ENCODE data around the gene SEMA4D.

Gene SEMA4D, protein sequence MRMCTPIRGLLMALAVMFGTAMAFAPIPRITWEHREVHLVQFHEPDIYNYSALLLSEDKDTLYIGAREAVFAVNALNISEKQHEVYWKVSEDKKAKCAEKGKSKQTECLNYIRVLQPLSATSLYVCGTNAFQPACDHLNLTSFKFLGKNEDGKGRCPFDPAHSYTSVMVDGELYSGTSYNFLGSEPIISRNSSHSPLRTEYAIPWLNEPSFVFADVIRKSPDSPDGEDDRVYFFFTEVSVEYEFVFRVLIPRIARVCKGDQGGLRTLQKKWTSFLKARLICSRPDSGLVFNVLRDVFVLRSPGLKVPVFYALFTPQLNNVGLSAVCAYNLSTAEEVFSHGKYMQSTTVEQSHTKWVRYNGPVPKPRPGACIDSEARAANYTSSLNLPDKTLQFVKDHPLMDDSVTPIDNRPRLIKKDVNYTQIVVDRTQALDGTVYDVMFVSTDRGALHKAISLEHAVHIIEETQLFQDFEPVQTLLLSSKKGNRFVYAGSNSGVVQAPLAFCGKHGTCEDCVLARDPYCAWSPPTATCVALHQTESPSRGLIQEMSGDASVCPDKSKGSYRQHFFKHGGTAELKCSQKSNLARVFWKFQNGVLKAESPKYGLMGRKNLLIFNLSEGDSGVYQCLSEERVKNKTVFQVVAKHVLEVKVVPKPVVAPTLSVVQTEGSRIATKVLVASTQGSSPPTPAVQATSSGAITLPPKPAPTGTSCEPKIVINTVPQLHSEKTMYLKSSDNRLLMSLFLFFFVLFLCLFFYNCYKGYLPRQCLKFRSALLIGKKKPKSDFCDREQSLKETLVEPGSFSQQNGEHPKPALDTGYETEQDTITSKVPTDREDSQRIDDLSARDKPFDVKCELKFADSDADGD

DNA sequence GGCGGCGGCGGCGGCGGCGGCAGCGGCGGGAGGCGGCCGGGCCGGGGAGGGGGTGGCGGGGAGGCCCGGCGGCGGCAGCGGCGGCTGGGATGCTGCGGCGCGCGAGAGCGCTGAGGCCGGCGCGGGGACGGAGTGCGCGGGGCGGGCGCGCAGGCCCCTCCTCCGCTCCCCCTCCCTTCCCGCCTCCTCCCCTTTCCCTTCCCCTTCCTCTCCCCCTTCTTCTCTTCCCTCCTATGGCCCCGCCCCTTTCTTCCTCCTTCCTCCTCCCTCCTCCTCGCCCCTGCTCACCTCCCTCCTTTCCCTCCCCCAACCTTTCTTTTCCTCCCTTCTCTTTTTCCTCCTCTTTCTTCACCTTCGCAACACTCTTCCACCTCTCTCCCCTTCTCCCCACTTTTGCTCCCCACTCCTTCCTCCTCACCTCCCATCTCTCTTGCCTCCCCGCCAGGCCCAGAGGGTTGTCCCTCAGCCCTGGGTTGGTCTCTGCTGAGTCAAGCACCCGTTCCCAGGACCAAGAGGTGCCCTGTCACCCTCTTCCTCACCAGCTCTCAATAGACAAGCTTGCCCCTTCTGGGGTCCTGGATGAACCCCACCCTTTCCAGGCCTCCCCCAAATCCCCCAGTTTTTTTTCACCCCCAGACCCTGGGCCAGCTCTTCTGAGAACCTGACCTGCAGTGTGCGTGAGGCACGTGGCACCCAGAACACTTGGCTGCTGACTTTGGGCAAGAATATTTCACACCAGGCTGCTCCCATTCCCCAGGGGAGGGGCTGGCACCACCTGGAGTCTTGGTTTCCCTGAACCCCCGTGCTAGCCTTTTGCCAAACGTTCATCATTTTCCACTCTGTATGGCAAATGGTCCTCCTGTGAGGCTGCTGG, at the start of gene SEMA4D:
Gene SEMA4D (minus strand): TSS at position 136 of the 874 bp plus-strand sequence. CDS start 92,657 bp downstream, outside the sequence.
- TF ChIP-seq, protein P1, sequence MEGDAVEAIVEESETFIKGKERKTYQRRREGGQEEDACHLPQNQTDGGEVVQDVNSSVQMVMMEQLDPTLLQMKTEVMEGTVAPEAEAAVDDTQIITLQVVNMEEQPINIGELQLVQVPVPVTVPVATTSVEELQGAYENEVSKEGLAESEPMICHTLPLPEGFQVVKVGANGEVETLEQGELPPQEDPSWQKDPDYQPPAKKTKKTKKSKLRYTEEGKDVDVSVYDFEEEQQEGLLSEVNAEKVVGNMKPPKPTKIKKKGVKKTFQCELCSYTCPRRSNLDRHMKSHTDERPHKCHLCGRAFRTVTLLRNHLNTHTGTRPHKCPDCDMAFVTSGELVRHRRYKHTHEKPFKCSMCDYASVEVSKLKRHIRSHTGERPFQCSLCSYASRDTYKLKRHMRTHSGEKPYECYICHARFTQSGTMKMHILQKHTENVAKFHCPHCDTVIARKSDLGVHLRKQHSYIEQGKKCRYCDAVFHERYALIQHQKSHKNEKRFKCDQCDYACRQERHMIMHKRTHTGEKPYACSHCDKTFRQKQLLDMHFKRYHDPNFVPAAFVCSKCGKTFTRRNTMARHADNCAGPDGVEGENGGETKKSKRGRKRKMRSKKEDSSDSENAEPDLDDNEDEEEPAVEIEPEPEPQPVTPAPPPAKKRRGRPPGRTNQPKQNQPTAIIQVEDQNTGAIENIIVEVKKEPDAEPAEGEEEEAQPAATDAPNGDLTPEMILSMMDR (IDR thresholded peaks at IDR 0.05) = no peak
- Mint-ChIP-seq H3K27ac (no peak within 1 kb of the TSS), H3K36me3 (ENCODE audit: low read depth) (no peaks in the 10 kb centered on the region), H3K4me3 (peak within 1 kb of the TSS; percentile 85), H3K9me3 (no peaks in the 10 kb centered on the region), H3K4me1 (peaks cover 53% of the 10 kb centered on the region), H3K27me3 (ENCODE audit: low read depth, poor library complexity) (peaks cover 3% of the 10 kb centered on the region)
- DNase-seq = peak; percentile 76

DNA sequence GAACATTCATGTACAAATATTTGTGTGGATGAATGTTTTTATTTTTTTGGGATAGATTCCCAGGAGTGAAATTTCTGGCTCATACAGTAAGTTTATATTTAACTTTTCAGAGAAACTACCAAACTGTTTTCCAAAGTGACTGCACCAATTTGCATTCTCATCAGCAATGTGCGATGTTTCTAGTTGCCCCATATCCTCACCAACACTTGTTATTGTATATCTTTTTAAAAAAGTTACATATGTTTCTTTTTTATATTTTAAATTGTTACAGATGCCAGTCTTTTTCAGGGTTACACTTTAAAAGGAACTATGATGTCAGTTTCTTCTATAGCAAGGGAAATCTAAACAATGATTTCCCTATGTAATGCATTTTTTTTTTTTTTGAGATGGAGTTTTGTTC, 49.1 kb upstream of the SEMA4D start:
- Mint-ChIP-seq H3K4me1 (peaks cover 22% of the 10 kb centered on the region), H3K9me3 (peaks cover 33% of the 10 kb centered on the region), H3K27ac (no peak overlapping the region), H3K36me3 (ENCODE audit: low read depth) (peaks cover 16% of the 10 kb centered on the region), H3K4me3 (no peak overlapping the region), H3K27me3 (ENCODE audit: low read depth, poor library complexity) (peaks cover 5% of the 10 kb centered on the region)
- DNase-seq = no peak
- TF ChIP-seq, protein P1 (IDR thresholded peaks at IDR 0.05) = no peak

DNA sequence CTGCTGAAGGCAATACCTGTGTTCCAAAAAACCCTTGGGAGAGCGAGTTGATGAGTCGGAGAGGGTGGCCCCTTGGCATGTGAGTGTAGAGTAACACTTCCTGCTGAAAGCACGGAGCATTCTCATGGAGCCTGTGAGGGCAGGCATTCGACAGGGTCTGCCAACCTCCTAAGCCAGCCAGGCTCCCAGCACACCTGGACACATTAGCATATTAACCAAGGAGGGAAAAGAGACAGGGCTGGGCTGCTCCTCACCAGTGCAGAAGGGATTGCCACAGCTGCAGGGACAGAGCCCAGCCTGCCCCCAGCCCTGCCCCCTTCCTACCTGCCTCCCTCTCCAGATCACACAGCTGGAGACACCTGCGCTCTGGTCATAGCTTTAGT, 46.4 kb upstream of the SEMA4D start:
- H3K27me3 Mint-ChIP-seq (ENCODE audit: low read depth, poor library complexity) = peaks cover 3% of the 10 kb centered on the region
- TF ChIP-seq, protein P1 (IDR thresholded peaks at IDR 0.05) = no peak
- peaks cover 29% of the 10 kb centered on the region for H3K9me3 Mint-ChIP-seq
- no peak overlapping the region for H3K27ac Mint-ChIP-seq
- H3K36me3 Mint-ChIP-seq (ENCODE audit: low read depth) = peaks cover 16% of the 10 kb centered on the region
- H3K4me3 Mint-ChIP-seq = no peak overlapping the region
- peaks cover 33% of the 10 kb centered on the region for H3K4me1 Mint-ChIP-seq
- DNase-seq = no peak

DNA sequence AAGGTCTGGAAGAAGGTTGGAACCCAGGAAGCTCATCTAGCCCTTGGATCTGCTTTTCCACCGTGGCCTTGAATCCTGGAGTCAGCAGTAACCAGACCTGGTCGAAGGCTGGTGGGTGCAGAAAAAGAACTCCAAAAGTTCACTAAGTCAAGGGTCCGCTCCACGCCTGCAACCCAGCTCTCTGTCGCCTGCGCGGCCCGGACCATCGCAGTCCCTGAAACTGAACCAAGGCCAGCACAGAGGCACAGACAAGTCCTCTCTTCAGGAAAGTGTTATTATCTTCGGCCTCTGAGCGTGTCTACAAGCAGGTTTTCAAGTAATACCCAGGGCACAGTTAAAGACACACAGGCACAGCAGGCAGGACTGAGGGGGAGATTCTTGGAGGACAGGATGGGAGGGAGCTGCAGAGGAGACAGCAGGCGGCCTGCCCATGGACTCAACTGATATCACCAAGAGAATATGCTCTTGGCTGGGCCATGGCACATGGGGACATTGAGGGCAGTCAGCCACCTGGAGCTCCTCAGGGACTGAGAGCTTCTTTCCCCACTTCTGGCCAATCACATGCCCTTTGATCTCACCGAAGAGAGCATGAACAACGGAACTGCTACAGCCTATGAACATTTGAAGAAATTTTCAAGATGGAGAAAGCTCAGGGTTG, 45.8 kb upstream of the SEMA4D start:
- TF ChIP-seq, protein P1 (IDR thresholded peaks at IDR 0.05) = no peak

DNA sequence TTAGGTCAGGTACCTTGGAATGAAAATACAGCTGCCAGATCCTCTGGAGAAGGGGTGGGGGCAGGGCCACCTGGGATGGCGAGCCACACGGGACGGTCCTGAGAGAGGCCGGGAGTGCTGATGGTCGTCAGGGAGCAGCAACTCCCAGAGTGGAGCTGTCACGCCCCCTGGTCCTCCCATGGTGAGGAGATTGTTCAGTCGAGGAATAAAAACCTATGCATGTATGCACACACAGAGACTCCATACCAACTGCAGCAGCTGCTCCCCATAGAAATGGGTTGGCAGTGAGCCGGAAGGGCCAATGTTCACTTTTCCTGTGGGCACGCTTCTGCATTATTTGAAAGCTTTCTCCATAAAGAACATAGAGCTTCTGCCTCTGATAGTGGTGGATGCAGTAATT, 45.2 kb upstream of the SEMA4D start:
- no peak overlapping the region for H3K27ac Mint-ChIP-seq
- peaks cover 16% of the 10 kb centered on the region for H3K36me3 Mint-ChIP-seq (ENCODE audit: low read depth)
- no peak overlapping the region for H3K4me3 Mint-ChIP-seq
- H3K27me3 Mint-ChIP-seq (ENCODE audit: low read depth, poor library complexity) = no peaks in the 10 kb centered on the region
- DNase-seq = no peak
- peaks cover 39% of the 10 kb centered on the region for H3K4me1 Mint-ChIP-seq
- H3K9me3 Mint-ChIP-seq = peaks cover 27% of the 10 kb centered on the region
- TF ChIP-seq, protein P1 (IDR thresholded peaks at IDR 0.05) = no peak

More for the DNA sequence above, 45.8 kb upstream of the SEMA4D start:
- Mint-ChIP-seq H3K36me3 (ENCODE audit: low read depth) (peaks cover 16% of the 10 kb centered on the region), H3K4me3 (no peak overlapping the region), H3K9me3 (peaks cover 29% of the 10 kb centered on the region), H3K27ac (no peak overlapping the region), H3K4me1 (peaks cover 36% of the 10 kb centered on the region), H3K27me3 (ENCODE audit: low read depth, poor library complexity) (peaks cover 3% of the 10 kb centered on the region)
- DNase-seq = no peak

Measured in nephron progenitor cell (in vitro differentiated cells).